Measurements from ENCODE around the gene ALG14. TPM values are rescaled to one million over a fixed set of nuclear protein-coding genes. Genes with fewer than 3 reads are reported as not detected.

ALG14 gene
- total and polyA plus RNA-seq, 12 donors, result 1.1 to 4.6 (median 3.3) TPM

DNA sequence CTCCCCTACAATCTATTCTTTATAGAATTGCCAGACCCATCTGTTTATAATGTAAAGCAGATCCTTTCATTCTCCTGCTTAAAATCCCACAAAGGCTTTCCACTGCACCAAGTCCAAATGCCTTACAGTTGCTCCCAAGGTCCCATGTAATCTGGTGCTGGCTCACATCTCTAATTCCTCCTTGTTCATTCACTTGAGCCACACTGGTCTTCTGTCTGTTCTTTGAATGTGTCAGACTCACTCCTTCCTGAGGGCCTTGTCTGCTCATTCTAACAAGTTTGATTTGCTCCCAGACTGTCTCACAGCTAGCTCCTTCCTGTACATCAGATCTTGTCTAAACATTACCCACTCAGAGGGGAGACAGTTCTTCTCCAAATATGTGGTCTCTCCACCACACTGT, 38.9 kb downstream of the ALG14 start:
- Histone ChIP-seq H3K9me3 (peaks cover 0 to 10% (median 6%) of the 10 kb centered on the region in 11 donors), H3K36me3 (no peaks in the 10 kb centered on the region), H3K4me1 (no peaks in the 10 kb centered on the region), H3K27ac (no peak overlapping the region), H3K4me3 (no peak overlapping the region), H3K27me3 (no peaks in the 10 kb centered on the region)
- intact Hi-C loops (cut with DNase I), result loop anchor here in 1 of 10 donors (10.0 kb wide), 1 partner anchor 109 kb away; the partner anchor contains the start of gene CNN3
- DNase-seq (no peak), ATAC-seq (no peak)
- TF ChIP-seq, protein P1, sequence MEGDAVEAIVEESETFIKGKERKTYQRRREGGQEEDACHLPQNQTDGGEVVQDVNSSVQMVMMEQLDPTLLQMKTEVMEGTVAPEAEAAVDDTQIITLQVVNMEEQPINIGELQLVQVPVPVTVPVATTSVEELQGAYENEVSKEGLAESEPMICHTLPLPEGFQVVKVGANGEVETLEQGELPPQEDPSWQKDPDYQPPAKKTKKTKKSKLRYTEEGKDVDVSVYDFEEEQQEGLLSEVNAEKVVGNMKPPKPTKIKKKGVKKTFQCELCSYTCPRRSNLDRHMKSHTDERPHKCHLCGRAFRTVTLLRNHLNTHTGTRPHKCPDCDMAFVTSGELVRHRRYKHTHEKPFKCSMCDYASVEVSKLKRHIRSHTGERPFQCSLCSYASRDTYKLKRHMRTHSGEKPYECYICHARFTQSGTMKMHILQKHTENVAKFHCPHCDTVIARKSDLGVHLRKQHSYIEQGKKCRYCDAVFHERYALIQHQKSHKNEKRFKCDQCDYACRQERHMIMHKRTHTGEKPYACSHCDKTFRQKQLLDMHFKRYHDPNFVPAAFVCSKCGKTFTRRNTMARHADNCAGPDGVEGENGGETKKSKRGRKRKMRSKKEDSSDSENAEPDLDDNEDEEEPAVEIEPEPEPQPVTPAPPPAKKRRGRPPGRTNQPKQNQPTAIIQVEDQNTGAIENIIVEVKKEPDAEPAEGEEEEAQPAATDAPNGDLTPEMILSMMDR (IDR thresholded peaks at IDR 0.05), result no peak

DNA sequence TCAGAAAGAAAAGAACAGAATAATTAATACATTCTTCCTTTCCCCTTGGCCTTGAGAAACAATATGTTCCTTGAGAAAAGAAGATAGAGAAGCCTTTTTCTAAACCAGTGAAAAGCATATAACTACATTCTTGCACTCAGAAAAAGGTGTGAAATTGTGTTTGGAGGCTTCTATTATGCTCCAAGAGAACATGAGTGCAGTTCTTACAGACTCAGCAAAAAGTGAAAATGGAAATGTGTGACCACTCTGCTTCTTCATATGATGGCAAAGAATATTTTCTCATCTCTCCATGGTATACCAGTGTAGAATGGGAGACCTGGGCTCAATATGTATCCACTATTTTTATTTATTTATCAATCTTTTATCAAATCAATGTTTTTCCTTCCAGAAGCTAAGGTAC, 43.2 kb downstream of the ALG14 start:
- ATAC-seq, result no peak

DNA sequence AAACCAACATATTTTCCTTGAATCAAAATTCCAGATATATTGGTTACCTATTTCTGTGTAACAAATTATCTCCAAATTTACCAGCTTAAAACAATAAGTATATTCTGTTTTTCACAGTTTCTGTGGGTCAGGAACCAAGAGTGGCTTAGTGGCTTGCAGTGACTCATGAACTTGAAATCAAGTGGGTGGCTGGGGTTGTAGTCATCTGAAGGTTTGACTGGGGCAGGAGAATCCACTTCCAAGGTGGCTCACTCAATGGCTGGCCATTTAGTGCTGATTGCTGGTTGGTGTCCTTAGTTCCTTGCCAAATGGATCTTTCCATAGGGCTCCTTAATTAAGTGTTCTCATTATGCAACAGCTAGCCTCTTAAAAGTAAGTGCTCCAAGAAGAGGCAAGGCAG, 43.8 kb downstream of the ALG14 start:
- Histone ChIP-seq H3K4me3 (no peak overlapping the region), H3K27ac (no peak overlapping the region), H3K9me3 (peaks cover 0 to 24% (median 8%) of the 10 kb centered on the region in 11 donors), H3K4me1 (no peaks in the 10 kb centered on the region), H3K36me3 (peaks cover 0 to 21% (median 7%) of the 10 kb centered on the region in 9 donors), H3K27me3 (no peaks in the 10 kb centered on the region)
- no peak for DNase-seq
- TF ChIP-seq, protein P1 (IDR thresholded peaks at IDR 0.05), result no peak
- ATAC-seq, result no peak
- intact Hi-C loops (cut with DNase I), result no loop called here

More for the DNA sequence above, 43.2 kb downstream of the ALG14 start:
- no peak for DNase-seq
- no peaks in the 10 kb centered on the region for H3K27me3 ChIP-seq
- peaks cover 0 to 21% (median 7%) of the 10 kb centered on the region in 9 donors for H3K36me3 ChIP-seq
- peaks cover 0 to 24% (median 8%) of the 10 kb centered on the region in 11 donors for H3K9me3 ChIP-seq
- TF ChIP-seq, protein P1 (IDR thresholded peaks at IDR 0.05), result no peak
- no peak overlapping the region for H3K27ac ChIP-seq
- intact Hi-C loops (cut with DNase I), result no loop called here
- no peaks in the 10 kb centered on the region for H3K4me1 ChIP-seq
- no peak overlapping the region for H3K4me3 ChIP-seq

DNA sequence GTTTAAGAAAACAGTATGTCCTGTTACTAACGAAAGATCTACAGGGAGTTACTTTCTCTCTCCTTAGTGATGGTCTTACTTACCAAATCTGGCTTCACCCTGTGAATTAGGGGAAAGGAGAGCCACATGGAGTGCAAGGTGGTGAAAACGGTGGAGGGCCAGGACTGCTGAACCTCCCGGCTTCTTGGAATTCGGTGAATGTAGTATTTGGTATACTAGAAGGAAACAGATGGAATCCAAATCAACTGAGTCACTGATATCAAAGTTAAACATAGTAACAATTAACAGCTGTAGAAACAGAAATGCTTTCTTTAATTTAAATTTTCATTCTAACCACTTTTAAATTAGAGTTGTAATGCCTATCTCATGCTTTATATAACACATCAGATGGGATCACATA, 45.7 kb downstream of the ALG14 start:
- ATAC-seq (no peak), DNase-seq (no peak)
- 69 to 75% methylated on average over 4 of the region's 4 CpGs for WGBS, 2 donors
- H3K9me3 ChIP-seq, result peaks cover 0 to 24% (median 8%) of the 10 kb centered on the region in 11 donors
- H3K36me3 ChIP-seq, result peaks cover 0 to 21% (median 7%) of the 10 kb centered on the region in 9 donors
- H3K27me3 ChIP-seq, result no peaks in the 10 kb centered on the region
- intact Hi-C loops (cut with DNase I), result no loop called here
- peaks cover 0 to 17% (median 12%) of the 10 kb centered on the region in 9 donors for H3K4me1 ChIP-seq
- TF ChIP-seq, protein P1 (IDR thresholded peaks at IDR 0.05), result no peak
- H3K27ac ChIP-seq, result no peak overlapping the region
- H3K4me3 ChIP-seq, result no peak overlapping the region

Data from heart right ventricle (tissue), 16 donors.